CD4-positive, alpha-beta T cell treated with Interleukin-6 for 4 hours (primary cell): ENCODE results near the gene TRIML1.
"Not testable (repeated sequence)": the region's sequence is repeated elsewhere in the genome, so short reads cannot be mapped to it uniquely, and the experiment has no call there.

ENCODE experiments used
- DNase-seq: peaks from one replicate; pipeline ENCODE4 v3.0.0-alpha.2; 2020; ENCODE audit warnings: mixed read lengths

TRIML1 gene

GRCh38 chr4:188158336-188158735 lies 19.1 kb downstream of the TRIML1 start:
- DNase-seq, result no peak

- DNase-seq, result not testable (repeated sequence)
These were observed 20.4 kb downstream of the TRIML1 start for GRCh38 chr4:188159513-188160226.

- no peak for DNase-seq
These were observed 21.2 kb downstream of the TRIML1 start for GRCh38 chr4:188160406-188160805.

- DNase-seq, result no peak
These were observed 21.9 kb downstream of the TRIML1 start for GRCh38 chr4:188161167-188161566.

- DNase-seq, result no peak
These were observed 23.5 kb downstream of the TRIML1 start for GRCh38 chr4:188162698-188163097.

- no peak for DNase-seq
These were observed 29.6 kb downstream of the TRIML1 start for GRCh38 chr4:188168726-188169373.

GRCh38 chr4:188171551-188171950 lies 32.3 kb downstream of the TRIML1 start:
- DNase-seq, result no peak

- no peak for DNase-seq
These were observed 36.0 kb downstream of the TRIML1 start for GRCh38 chr4:188175288-188175687.

GRCh38 chr4:188177997-188178675 lies 38.9 kb downstream of the TRIML1 start:
- DNase-seq, result no peak

GRCh38 chr4:188178806-188179205 lies 39.6 kb downstream of the TRIML1 start:
- no peak for DNase-seq

GRCh38 chr4:188187106-188187505 lies 47.9 kb downstream of the TRIML1 start:
- DNase-seq, result no peak

GRCh38 chr4:188190461-188190860 lies 51.2 kb downstream of the TRIML1 start:
- DNase-seq, result no peak

GRCh38 chr4:188194421-188194820 lies 55.2 kb downstream of the TRIML1 start:
- no peak for DNase-seq

- no peak for DNase-seq
These were observed 56.2 kb downstream of the TRIML1 start for GRCh38 chr4:188195389-188195985.

GRCh38 chr4:188196134-188196735 lies 57.0 kb downstream of the TRIML1 start:
- DNase-seq, result no peak
